Thymus (tissue), 11 donors: ENCODE data around the gene ASPHD1. TPM values are rescaled to one million over a fixed set of nuclear protein-coding genes. Genes with fewer than 3 reads are reported as not detected.
"Not testable (repeated sequence)": the region's sequence is repeated elsewhere in the genome, so short reads cannot be mapped to it uniquely, and the experiment has no call there.

Experiments used
- DNase-seq, 9 donors: peaks; one replicate each; pipeline ENCODE4 v3.0.0-alpha.2; 2013; ENCODE audit warnings: low spot score in 9 of 9, low read depth in 6 of 9, missing footprints in 1 of 9
- H3K27ac ChIP-seq, 2 donors: one replicate each; pipeline ENCODE4 v1.5.1; 2013; ENCODE audit warnings: control low read depth in 1 of 2, low read depth in 1 of 2, low read length in 1 of 2, mild to moderate bottlenecking in 1 of 2, moderate library complexity in 1 of 2
- H3K27me3 ChIP-seq, 2 donors: one replicate each; pipeline ENCODE4 v1.5.1; 2013; ENCODE audit warnings: low read length in 1 of 2; ENCODE audit not compliant: control insufficient read depth in 2 of 2, insufficient read depth in 1 of 2
- H3K36me3 ChIP-seq, 2 donors: one replicate each; pipeline ENCODE4 v1.5.1; 2013; ENCODE audit warnings: low read length in 1 of 2, mild to moderate bottlenecking in 1 of 2, moderate library complexity in 1 of 2; ENCODE audit not compliant: control insufficient read depth in 2 of 2, insufficient read depth in 2 of 2
- H3K4me1 ChIP-seq, 2 donors: one replicate each; pipeline ENCODE4 v1.5.1; 2013; ENCODE audit warnings: low read length in 2 of 2; ENCODE audit not compliant: control insufficient read depth in 2 of 2, insufficient read depth in 2 of 2
- H3K4me3 ChIP-seq, 2 donors: one replicate each; pipeline ENCODE4 v1.5.1; 2013; ENCODE audit warnings: low read length in 2 of 2, control low read depth in 1 of 2, mild to moderate bottlenecking in 1 of 2
- H3K9me3 ChIP-seq, 2 donors: one replicate each; pipeline ENCODE4 v1.5.1; 2013; ENCODE audit warnings: low read length in 1 of 2, mild to moderate bottlenecking in 1 of 2; ENCODE audit not compliant: control insufficient read depth in 2 of 2, insufficient read depth in 1 of 2
- WGBS: extraction: QIAGEN DNeasy Blood & Tissue Kit; methylation state at CpG from one replicate; pipeline ENCODE4 v1.1.7; 2013; 5-methylcytosine and 5-hydroxymethylcytosine counted together
- polyA plus RNA-seq: library from polyadenylated mRNA; stranded (reverse); fragments of 200-250 nt; gene quantifications from one replicate; pipeline ENCODE4 v1.2.3, GENCODE V29; 2013
- total RNA-seq: library from RNA; stranded (reverse); fragments of 120-200 nt; gene quantifications from one replicate; pipeline ENCODE4 v1.2.4, GENCODE V29; 2013
- donor health status: healthy.

Gene ASPHD1
- total and polyA plus RNA-seq, 2 donors = 0.09 to 0.46 TPM

DNA sequence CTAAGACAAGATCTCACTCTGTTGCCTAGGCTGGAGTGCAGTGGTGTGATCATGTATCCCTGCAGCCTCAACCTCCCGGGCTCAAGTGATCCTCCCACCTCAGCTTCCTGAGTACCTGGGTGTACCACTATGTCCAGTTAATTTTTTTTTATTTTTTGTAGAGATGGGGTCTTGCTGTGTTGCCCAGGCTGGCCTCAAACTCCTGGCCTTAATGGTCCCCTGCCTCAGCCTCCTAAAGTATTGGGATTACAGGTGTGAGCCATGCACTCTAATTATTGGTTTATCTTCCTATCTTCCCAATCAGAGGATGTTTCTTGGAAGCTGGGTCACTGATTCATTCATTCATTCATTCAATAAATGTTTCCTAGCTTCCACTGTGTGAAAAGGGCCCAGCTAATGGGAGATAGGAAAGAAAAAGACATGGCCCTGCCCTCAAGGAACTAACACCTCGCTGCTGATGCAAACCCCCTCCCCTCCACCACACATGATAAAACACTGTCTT, 8.5 kb downstream of the ASPHD1 start:
- Histone ChIP-seq H3K4me3 (no peak overlapping the region), H3K9me3 (no peaks in the 10 kb centered on the region), H3K27me3 (no peaks in the 10 kb centered on the region), H3K27ac (no peak overlapping the region), H3K36me3 (peaks cover 0 to 12% of the 10 kb centered on the region in 2 donors), H3K4me1 (no peaks in the 10 kb centered on the region)
- no peak for DNase-seq
- WGBS = 95% methylated on average over 2 of the region's 2 CpGs

- Histone ChIP-seq H3K9me3 (peaks cover 0 to 3% of the 10 kb centered on the region in 2 donors), H3K4me1 (no peaks in the 10 kb centered on the region), H3K27ac (no peak overlapping the region), H3K36me3 (peaks cover 3 to 16% of the 10 kb centered on the region in 2 donors), H3K27me3 (no peaks in the 10 kb centered on the region), H3K4me3 (no peak overlapping the region)
- DNase-seq = no peak
- WGBS = 87% methylated on average over 2 of the region's 2 CpGs
These were observed 9.1 kb downstream of the ASPHD1 start for GRCh38 chr16:29909391-29909790.

- H3K4me3 ChIP-seq, H3K27me3 ChIP-seq, H3K4me1 ChIP-seq, H3K27ac ChIP-seq, H3K9me3 ChIP-seq, DNase-seq: not testable (repeated sequence)
- over 99% methylated on average over 6 of the region's 6 CpGs for WGBS
- H3K36me3 ChIP-seq = peaks cover 3 to 21% of the 10 kb centered on the region in 2 donors
These were observed 9.6 kb downstream of the ASPHD1 start for GRCh38 chr16:29909851-29910250.

- 98% methylated on average over 20 of the region's 20 CpGs for WGBS
- Histone ChIP-seq H3K4me1 (no peaks in the 10 kb centered on the region), H3K4me3 (no peak overlapping the region), H3K27ac (no peak overlapping the region), H3K36me3 (peaks cover 8 to 22% of the 10 kb centered on the region in 2 donors), H3K27me3 (no peaks in the 10 kb centered on the region), H3K9me3 (peaks cover 0 to 3% of the 10 kb centered on the region in 2 donors)
- DNase-seq = no peak
These were observed 10.8 kb downstream of the ASPHD1 start for GRCh38 chr16:29910819-29911675.

GRCh38 chr16:29911676-29912010, 11.4 kb downstream of the ASPHD1 start:
- Histone ChIP-seq H3K36me3 (peaks cover 12 to 19% of the 10 kb centered on the region in 2 donors), H3K9me3 (peaks cover 0 to 5% of the 10 kb centered on the region in 2 donors), H3K27ac (no peak overlapping the region), H3K4me1 (no peaks in the 10 kb centered on the region), H3K4me3 (no peak overlapping the region), H3K27me3 (no peaks in the 10 kb centered on the region)
- no peak for DNase-seq
- WGBS = 94% methylated on average over 15 of the region's 15 CpGs

GRCh38 chr16:29912087-29912486, 11.8 kb downstream of the ASPHD1 start:
- Histone ChIP-seq H3K27me3 (no peaks in the 10 kb centered on the region), H3K4me3 (no peak overlapping the region), H3K4me1 (no peaks in the 10 kb centered on the region), H3K36me3 (peaks cover 12 to 14% of the 10 kb centered on the region in 2 donors), H3K9me3 (peaks cover 0 to 6% of the 10 kb centered on the region in 2 donors), H3K27ac (no peak overlapping the region)
- DNase-seq = no peak
- WGBS = 95% methylated on average over 11 of the region's 11 CpGs

GRCh38 chr16:29913514-29913913, 13.2 kb downstream of the ASPHD1 start:
- Histone ChIP-seq H3K36me3 (peaks cover 14 to 18% of the 10 kb centered on the region in 2 donors), H3K4me3 (no peak overlapping the region), H3K27ac (no peak overlapping the region), H3K4me1 (no peaks in the 10 kb centered on the region), H3K9me3 (peaks cover 0 to 6% of the 10 kb centered on the region in 2 donors), H3K27me3 (no peaks in the 10 kb centered on the region)
- 98% methylated on average over 8 of the region's 8 CpGs for WGBS
- DNase-seq = no peak

DNA sequence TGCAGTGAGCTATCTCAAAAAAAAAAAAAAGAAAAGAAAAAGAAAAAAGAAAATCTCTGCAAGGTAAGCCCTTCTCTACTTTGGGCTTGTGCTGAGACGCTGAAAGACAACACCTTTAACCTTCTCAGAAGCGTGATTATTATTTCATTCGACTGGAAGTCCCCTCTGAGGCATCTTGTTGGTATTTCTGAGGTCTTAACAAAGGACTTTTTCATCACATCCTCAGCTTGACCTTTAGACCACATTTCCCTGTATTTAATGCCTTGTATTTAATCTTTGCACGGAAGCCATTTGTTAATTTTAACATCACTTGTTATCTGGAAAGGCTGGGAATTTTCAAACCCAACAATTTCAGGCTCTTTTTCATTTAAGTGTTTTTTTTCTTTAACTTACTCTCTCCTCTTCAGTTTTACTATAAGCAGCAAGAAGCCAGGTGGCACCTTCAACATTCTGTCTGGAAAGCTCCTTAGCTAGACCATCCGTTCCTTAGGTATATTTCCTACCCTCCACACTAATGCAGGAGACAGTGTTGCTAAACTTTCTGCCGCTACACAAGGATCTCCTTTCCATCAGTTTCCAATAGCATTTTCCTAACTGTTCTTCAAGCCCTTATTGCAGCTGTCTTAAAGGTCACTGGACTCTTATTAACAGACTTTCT, 15.4 kb downstream of the ASPHD1 start:
- no peak overlapping the region for H3K27ac ChIP-seq
- no peak for DNase-seq
- H3K4me3 ChIP-seq = no peak overlapping the region
- 94% methylated on average over 6 of the region's 6 CpGs for WGBS
- no peaks in the 10 kb centered on the region for H3K27me3 ChIP-seq
- peaks cover 0 to 6% of the 10 kb centered on the region in 2 donors for H3K9me3 ChIP-seq
- H3K4me1 ChIP-seq = no peaks in the 10 kb centered on the region
- peaks cover 14 to 30% of the 10 kb centered on the region in 2 donors for H3K36me3 ChIP-seq

- Histone ChIP-seq H3K4me1 (no peaks in the 10 kb centered on the region), H3K36me3 (peaks cover 22 to 38% of the 10 kb centered on the region in 2 donors), H3K27ac (no peak overlapping the region), H3K4me3 (no peak overlapping the region), H3K9me3 (peaks cover 0 to 6% of the 10 kb centered on the region in 2 donors), H3K27me3 (no peaks in the 10 kb centered on the region)
- no peak for DNase-seq
- 97% methylated on average over 1 of the region's 1 CpG for WGBS
These were observed 16.7 kb downstream of the ASPHD1 start for GRCh38 chr16:29916979-29917378.
